H1 (cell line): ENCODE results near the gene ATP5PB. TPM values are rescaled to one million over a fixed set of nuclear protein-coding genes. Genes with fewer than 3 reads are reported as not detected.

Experiments
- CTCF ChIA-PET: fragments of 300-600 bp; sonication (Branson Sonifier 250); formaldehyde crosslinking; loops from one replicate; lab custom pipeline; 2021; ENCODE audit not compliant: partially characterized antibody; lab: Charles Lee
- POLR2A ChIA-PET: fragments of 300-600 bp; sonication (Branson Sonifier 250); formaldehyde crosslinking; loops from one replicate; lab custom pipeline; 2021; ENCODE audit warnings: inconsistent platforms; ENCODE audit not compliant: partially characterized antibody; lab: Charles Lee
- DNase-seq, 2 experiments: peaks; one replicate each; pipeline versions ENCODE4 v3.0.0 to v3.0.0-alpha.2; 2010 to 2022; ENCODE audit warnings: low spot score in 2 of 2, low read depth in 1 of 2, mixed read lengths in 1 of 2
- FAIRE-seq: peaks from 2 replicates; lab custom pipeline; 2011; peaks lifted over from hg19 to GRCh38; lab: Jason Lieb, UNC
- H2AFZ ChIP-seq: 2 replicates; pipeline ENCODE4 v1.8.1; 2012; ENCODE audit warnings: low read length, inconsistent platforms
- H2AK5ac ChIP-seq: 2 replicates; pipeline ENCODE4 v1.6.1; 2013; ENCODE audit warnings: low read depth, low read length
- H2BK120ac ChIP-seq: replicated peaks from 2 replicates; pipeline ENCODE3; 2013; ENCODE audit warnings: low read depth, low read length, inconsistent platforms
- H2BK12ac ChIP-seq: 2 replicates; pipeline ENCODE4 v1.6.1; 2013; ENCODE audit warnings: low read depth, low read length
- H2BK15ac ChIP-seq: 2 replicates; pipeline ENCODE4 v1.6.1; 2013; ENCODE audit warnings: low read length
- H2BK20ac ChIP-seq: 2 replicates; pipeline ENCODE4 v1.6.1; 2013; ENCODE audit warnings: low read length
- H2BK5ac ChIP-seq: 2 replicates; pipeline ENCODE4 v1.6.1; 2013; ENCODE audit warnings: low read depth, low read length
- H3K14ac ChIP-seq: 2 replicates; pipeline ENCODE4 v1.6.1; 2013; ENCODE audit warnings: inconsistent platforms; ENCODE audit not compliant: insufficient read length
- H3K18ac ChIP-seq: 2 replicates; pipeline ENCODE4 v1.6.1; 2013; ENCODE audit warnings: low read length; ENCODE audit errors: extremely low read depth
- H3K23ac ChIP-seq: 2 replicates; pipeline ENCODE4 v1.6.1; 2013; ENCODE audit warnings: inconsistent platforms; ENCODE audit not compliant: insufficient read length
- H3K23me2 ChIP-seq: 2 replicates; pipeline ENCODE4 v1.6.1; 2013; ENCODE audit warnings: low read depth, low read length
- H3K27ac ChIP-seq: 2 replicates; pipeline ENCODE4 v1.6.1; 2011; ENCODE audit warnings: low read depth, low read length, inconsistent platforms
- H3K27me3 ChIP-seq, 4 experiments: replicated peaks in 1 of 4; 1 replicate in 1 of 4; 2 replicates in 3 of 4; pipeline versions ENCODE4 v1.6.1 to v1.8.1; 2011 to 2013; ENCODE audit warnings: low read length in 3 of 4, mild to moderate bottlenecking in 3 of 4, inconsistent platforms in 2 of 4, mixed read lengths in 2 of 4, moderate library complexity in 1 of 4; ENCODE audit not compliant: control insufficient read depth in 3 of 4, insufficient read depth in 3 of 4; ENCODE audit errors: extremely low read depth in 1 of 4
- H3K36me3 ChIP-seq, 4 experiments: 2 replicates each; pipeline versions ENCODE4 v1.6.1 to v1.8.1; 2011 to 2013; ENCODE audit warnings: mild to moderate bottlenecking in 4 of 4, low read length in 3 of 4, moderate library complexity in 2 of 4, control low read depth in 1 of 4, inconsistent platforms in 1 of 4; ENCODE audit not compliant: insufficient read depth in 4 of 4, control insufficient read depth in 2 of 4
- H3K4ac ChIP-seq: replicated peaks from 2 replicates; pipeline ENCODE3; 2013; ENCODE audit warnings: low read length, low read depth, mixed read lengths, inconsistent platforms; ENCODE audit not compliant: insufficient read length
- H3K4me1 ChIP-seq, 4 experiments: replicated peaks in 1 of 4; 1 replicate in 1 of 4; 2 replicates in 3 of 4; pipeline versions ENCODE4 v1.6.1 to v1.8.1; 2011 to 2013; ENCODE audit warnings: low read length in 3 of 4, inconsistent platforms in 2 of 4, mixed read lengths in 1 of 4; ENCODE audit not compliant: insufficient read depth in 4 of 4, control insufficient read depth in 3 of 4
- H3K4me2 ChIP-seq, 2 experiments: 2 replicates each; pipeline versions ENCODE4 v1.6.1 to v1.8.1; 2011 to 2013; ENCODE audit warnings: low read depth in 2 of 2, low read length in 2 of 2, control low read depth in 1 of 2, inconsistent platforms in 1 of 2, mild to moderate bottlenecking in 1 of 2; ENCODE audit not compliant: insufficient read depth in 1 of 2
- H3K4me3 ChIP-seq, 4 experiments: fragments of 200-600, 300-600 bp in 1 of 4; sonication (generic), shearing (Covaris generic), sonication (Bioruptor Twin) in 1 of 4; 2 replicates each; pipeline versions ENCODE4 v1.5.1 to v1.8.1; 2011 to 2016; ENCODE audit warnings: low read length in 4 of 4, low read depth in 3 of 4, control low read depth in 2 of 4, inconsistent platforms in 2 of 4, mild to moderate bottlenecking in 2 of 4, mixed read lengths in 1 of 4, moderate library complexity in 1 of 4; ENCODE audit not compliant: insufficient read depth in 2 of 4; ENCODE audit errors: extremely low read depth in 1 of 4
- H3K56ac ChIP-seq: replicated peaks from 2 replicates; pipeline ENCODE3; 2013; ENCODE audit warnings: low read depth, mild to moderate bottlenecking, mixed read lengths, low read length, inconsistent platforms; ENCODE audit not compliant: insufficient read length
- H3K79me1 ChIP-seq: 2 replicates; pipeline ENCODE4 v1.6.1; 2013; ENCODE audit warnings: low read depth, low read length, control low read depth
- H3K79me2 ChIP-seq, 2 experiments: 2 replicates each; pipeline versions ENCODE4 v1.6.1 to v1.8.1; 2012 to 2013; ENCODE audit warnings: low read length in 2 of 2, mild to moderate bottlenecking in 2 of 2, inconsistent platforms in 1 of 2; ENCODE audit not compliant: insufficient read depth in 2 of 2, control insufficient read depth in 1 of 2
- H3K9ac ChIP-seq, 4 experiments: replicated peaks in 1 of 4; 1 replicate in 1 of 4; 2 replicates in 3 of 4; pipeline versions ENCODE4 v1.6.1 to v1.8.1; 2011 to 2013; ENCODE audit warnings: low read depth in 3 of 4, low read length in 3 of 4, control low read depth in 2 of 4, mild to moderate bottlenecking in 2 of 4, moderate library complexity in 2 of 4, inconsistent platforms in 1 of 4; ENCODE audit errors: extremely low read depth in 1 of 4
- H3K9me3 ChIP-seq, 2 experiments: 2 replicates each; pipeline versions ENCODE4 v1.6.1 to v1.8.1; 2012 to 2013; ENCODE audit warnings: mild to moderate bottlenecking in 2 of 2, moderate library complexity in 2 of 2, control low read depth in 1 of 2, inconsistent platforms in 1 of 2, low read depth in 1 of 2, low read length in 1 of 2, mixed read lengths in 1 of 2; ENCODE audit not compliant: insufficient read depth in 2 of 2
- H4K20me1 ChIP-seq, 2 experiments: replicated peaks in 1 of 2; 2 replicates each; pipeline versions ENCODE3 to v1.8.1; 2011 to 2013; ENCODE audit warnings: inconsistent platforms in 2 of 2, low read length in 2 of 2, mild to moderate bottlenecking in 1 of 2; ENCODE audit not compliant: insufficient read depth in 2 of 2, control insufficient read depth in 1 of 2
- H4K5ac ChIP-seq: 2 replicates; pipeline ENCODE4 v1.6.1; 2013; ENCODE audit warnings: low read length, low read depth, mixed read lengths, inconsistent platforms; ENCODE audit not compliant: insufficient read length
- H4K8ac ChIP-seq: 2 replicates; pipeline ENCODE4 v1.8.0; 2013; ENCODE audit warnings: mild to moderate bottlenecking, moderate library complexity, low read length, inconsistent platforms; ENCODE audit not compliant: insufficient read depth; ENCODE audit errors: extremely low read depth
- H4K91ac ChIP-seq: replicated peaks from 2 replicates; pipeline ENCODE3; 2013; ENCODE audit warnings: low read length, mixed read lengths, inconsistent platforms; ENCODE audit not compliant: insufficient read length
- ASH2L ChIP-seq: fragments of 200-600, 300-600 bp; sonication (generic); IDR thresholded peaks from one replicate; pipeline ENCODE4 v1.7.1; 2017; ENCODE audit warnings: low read length
- RFX5 ChIP-seq: IDR thresholded peaks from 2 replicates; pipeline ENCODE4 v1.6.1; 2011; ENCODE audit warnings: low read depth, low read length, improper control_type of control experiment, borderline replicate concordance
- SIN3A ChIP-seq, 2 experiments: IDR thresholded peaks in 1 of 2; conservative IDR thresholded peaks in 1 of 2; 2 replicates each; pipeline ENCODE4 v1.6.1; 2011 to 2012; ENCODE audit warnings: low read length in 2 of 2, improper control_type of control experiment in 1 of 2, low read depth in 1 of 2, mild to moderate bottlenecking in 1 of 2
- SP1 ChIP-seq: IDR thresholded peaks from 2 replicates; pipeline ENCODE4 v1.6.1; 2011; ENCODE audit warnings: low read depth, low read length
- SP4 ChIP-seq: IDR thresholded peaks from 2 replicates; pipeline ENCODE4 v1.6.1; 2012; ENCODE audit warnings: low read length, inconsistent platforms
- polyA plus RNA-seq, 7 experiments: library from polyadenylated mRNA; depleted of rRNA in 3 of 7; stranded (reverse) in 5 of 7; unstranded in 2 of 7; fragments of >200 nt in 5 of 7; fragments of 200-250 nt in 2 of 7; gene quantifications; 1 replicate in 5 of 7; 2 replicates in 1 of 7; 4 replicates in 1 of 7; pipeline versions ENCODE4 v1.2.1 to v1.2.3, GENCODE V29; 2011 to 2013; ENCODE audit warnings: missing spikeins in 2 of 7, mixed read lengths in 2 of 7
- total RNA-seq: library from RNA; stranded (reverse); fragmentation: NEBNext Ultra II Directional; extraction: Animal tissue kit (Norgen Biotek cat#: 25700); gene quantifications from 2 replicates; pipeline ENCODE4 v1.2.1, GENCODE V29; 2021

The ATP5PB gene
- total and polyA plus RNA-seq, 2 of the 8 experiments (the other 6 are each of a cell fraction or from before 2014, with no cell fraction given): 232 to 262 TPM

- no peak overlapping the region for H2AFZ ChIP-seq
- no peak for FAIRE-seq
- no peak overlapping the region for H2BK15ac ChIP-seq
- H3K4ac ChIP-seq: no peak overlapping the region
- no peak overlapping the region for H2AK5ac ChIP-seq
- H3K4me3 ChIP-seq: no peak overlapping the region
- H3K56ac ChIP-seq: no peak overlapping the region
- no peak overlapping the region for H3K9ac ChIP-seq
- no peaks in the 10 kb centered on the region for H3K27me3 ChIP-seq
- no peaks in the 10 kb centered on the region for H3K9me3 ChIP-seq
- H3K4me2 ChIP-seq: no peak overlapping the region
- no peaks in the 10 kb centered on the region for H3K4me1 ChIP-seq
- H2BK5ac ChIP-seq: no peak overlapping the region
- no peak overlapping the region for H2BK12ac ChIP-seq
- no peaks in the 10 kb centered on the region for H3K79me1 ChIP-seq
- no peak overlapping the region for H2BK120ac ChIP-seq
- no peak overlapping the region for H4K8ac ChIP-seq
- H2BK20ac ChIP-seq: no peak overlapping the region
- no peak overlapping the region for H3K14ac ChIP-seq
- no peak overlapping the region for H4K5ac ChIP-seq
- H4K91ac ChIP-seq: no peak overlapping the region
- no peak overlapping the region for H3K27ac ChIP-seq
- H3K23ac ChIP-seq: no peak overlapping the region
- TF ChIP-seq SIN3A (conservative IDR thresholded peaks at IDR 0.05 in 1 of 2, IDR thresholded peaks at IDR 0.05 in 1 of 2; ENCODE audit: low read depth in 1 of 2, low read length in 2 of 2) (no peak), SP1 (no peak), ASH2L (no peak), SP4 (no peak), RFX5 (no peak)
- TF ChIP-seq, all 59 proteins: peak for 0
- no peaks in the 10 kb centered on the region for H3K36me3 ChIP-seq
- ChIA-PET POLR2A (interaction anchor here (0.7 kb wide), 1 partner anchor 513 kb away, joined by 3 read pairs; no protein-coding TSS in a partner anchor), CTCF (interaction anchor here (0.5 to 1.9 kb wide), 6 partner anchors 9 to 271 kb away, joined by 3 to 6 read pairs (median 3); no protein-coding TSS in a partner anchor)
- H3K23me2 ChIP-seq: no peaks in the 10 kb centered on the region
- no peak for DNase-seq
- no peaks in the 10 kb centered on the region for H4K20me1 ChIP-seq
- no peaks in the 10 kb centered on the region for H3K79me2 ChIP-seq
- H3K18ac ChIP-seq: no peak overlapping the region
These were observed 26.9 kb downstream of the ATP5PB start for GRCh38 chr1:111476214-111476613.
